ENCODE data around the gene AGL. TPM values are rescaled to one million over a fixed set of nuclear protein-coding genes. Genes with fewer than 3 reads are reported as not detected.
A peak's percentile ranks its signal among the peaks of the same experiment; 100 is the strongest.
"Not testable (repeated sequence)": the region's sequence is repeated elsewhere in the genome, so short reads cannot be mapped to it uniquely, and the experiment has no call there.

Gene AGL
- total RNA-seq, 1 donor from 2014 or later, result 23.4 TPM

DNA sequence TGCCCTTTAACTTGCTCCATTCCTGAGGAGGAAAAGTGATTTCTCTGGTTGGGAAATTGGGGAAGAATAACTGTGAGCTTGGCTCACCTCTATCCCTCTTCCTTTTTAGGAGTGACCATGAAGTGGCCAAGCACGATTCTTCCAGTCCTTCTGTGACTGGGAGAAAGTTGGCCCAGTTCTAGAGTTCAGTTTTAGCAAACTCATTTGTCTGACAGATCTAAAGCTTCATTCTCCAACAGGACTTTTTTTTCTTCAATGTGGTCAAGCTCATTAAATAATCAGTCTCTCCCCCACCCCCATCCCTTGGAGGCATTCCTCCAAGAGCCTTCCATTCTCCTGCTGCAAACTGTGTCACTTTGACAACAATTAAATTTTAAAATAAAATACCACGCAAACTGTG, 6.4 kb upstream of the AGL start:
- H3K9ac ChIP-seq, result no peak overlapping the region
- H3K4me1 ChIP-seq, result peaks cover 7% of the 10 kb centered on the region
- H3F3A ChIP-seq (ENCODE audit: low read depth), result no peaks in the 10 kb centered on the region
- TF ChIP-seq EZH2 (IDR thresholded peaks at IDR 0.05), result no peak
- Mint-ChIP-seq H3K27me3 (ENCODE audit: insufficient read depth, low read depth) (no peaks in the 10 kb centered on the region), H3K4me3 (no peak overlapping the region), H3K4me1 (peaks cover 6% of the 10 kb centered on the region), H3K36me3 (no peaks in the 10 kb centered on the region), H3K9me3 (peaks cover 10% of the 10 kb centered on the region), H3K27ac (no peak overlapping the region)
- no peaks in the 10 kb centered on the region for H4K20me1 ChIP-seq (ENCODE audit: low read depth)
- H3K79me2 ChIP-seq (ENCODE audit: low read depth), result no peaks in the 10 kb centered on the region
- no peaks in the 10 kb centered on the region for H3K36me3 ChIP-seq
- DNase-seq (ENCODE audit: low spot score), result no peak
- no peak overlapping the region for H2AFZ ChIP-seq (replicated peaks)
- no peak overlapping the region for H3K27ac ChIP-seq
- no peak overlapping the region for H3K4me2 ChIP-seq
- no peaks in the 10 kb centered on the region for H3K9me3 ChIP-seq (ENCODE audit: low read depth)
- H3K4me3 ChIP-seq, result no peak overlapping the region
- no peaks in the 10 kb centered on the region for H3K27me3 ChIP-seq

DNA sequence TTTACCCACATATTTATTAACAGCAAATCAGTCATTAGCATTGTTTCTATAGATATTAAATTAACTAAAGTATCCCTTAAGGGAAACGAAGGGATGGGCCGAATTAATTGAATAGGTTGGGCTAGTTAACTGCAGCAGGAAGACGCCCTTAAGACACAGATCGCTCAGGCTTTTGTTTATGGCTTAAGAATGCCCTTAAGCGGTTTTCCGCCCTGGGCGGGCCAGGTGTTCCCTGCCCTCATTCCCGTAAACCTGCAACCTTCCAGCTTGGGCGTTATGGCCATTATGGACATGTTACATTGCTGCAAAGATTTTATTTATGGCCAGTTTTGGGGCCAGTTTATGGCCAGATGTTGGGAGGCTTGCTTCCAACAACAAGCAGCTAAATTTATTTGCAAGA, 5.0 kb upstream of the AGL start:
- not testable (repeated sequence) for H3K9me3 ChIP-seq (ENCODE audit: low read depth); H3K36me3 Mint-ChIP-seq; H4K20me1 ChIP-seq (ENCODE audit: low read depth); H3K27ac ChIP-seq; H3K4me2 ChIP-seq; H2AFZ ChIP-seq (replicated peaks); H3K4me3 ChIP-seq; H3K27me3 Mint-ChIP-seq (ENCODE audit: insufficient read depth, low read depth); H3K36me3 ChIP-seq; H3K9ac ChIP-seq; H3K9me3 Mint-ChIP-seq; H3K27me3 ChIP-seq; H3K4me3 Mint-ChIP-seq; H3K79me2 ChIP-seq (ENCODE audit: low read depth); H3K4me1 ChIP-seq; H3K27ac Mint-ChIP-seq
- peaks cover 12% of the 10 kb centered on the region for H3F3A ChIP-seq (ENCODE audit: low read depth)
- peaks cover 10% of the 10 kb centered on the region for H3K4me1 Mint-ChIP-seq
- peak; percentile 41 for DNase-seq (ENCODE audit: low spot score)

DNA sequence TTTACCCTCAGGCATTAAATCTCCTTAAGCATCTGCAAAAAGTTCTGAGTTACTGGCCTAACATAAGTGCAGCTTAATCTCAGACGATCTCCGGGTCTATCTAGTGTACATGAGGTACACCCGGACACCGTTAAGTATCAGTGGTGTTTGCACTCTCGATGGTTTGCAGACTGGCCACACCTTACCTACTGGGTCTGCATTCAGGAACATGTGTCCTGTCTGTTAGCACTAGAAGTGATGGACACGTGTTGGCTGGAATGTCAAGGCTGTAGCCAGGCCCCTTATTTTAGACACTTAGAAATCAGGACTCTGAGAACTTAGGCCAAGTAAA, 783 bp upstream of the AGL start:
- Histone ChIP-seq H3F3A (ENCODE audit: low read depth) (peaks cover 19% of the 10 kb centered on the region), H4K20me1 (ENCODE audit: low read depth) (no peaks in the 10 kb centered on the region), H3K79me2 (ENCODE audit: low read depth) (peaks cover 11% of the 10 kb centered on the region), H3K27ac (no peak overlapping the region), H3K4me3 (peak overlapping the region; percentile 71), H3K27me3 (no peaks in the 10 kb centered on the region), H2AFZ (replicated peaks) (peak overlapping the region; percentile 92), H3K9me3 (ENCODE audit: low read depth) (no peaks in the 10 kb centered on the region), H3K4me2 (peak overlapping the region; percentile 87), H3K36me3 (no peaks in the 10 kb centered on the region), H3K9ac (no peak overlapping the region), H3K4me1 (peaks cover 11% of the 10 kb centered on the region)
- H3K27me3 Mint-ChIP-seq (ENCODE audit: insufficient read depth, low read depth), result peaks cover 3% of the 10 kb centered on the region
- H3K4me1 Mint-ChIP-seq, result peaks cover 21% of the 10 kb centered on the region
- TF ChIP-seq EZH2 (IDR thresholded peaks at IDR 0.05) (no peak), EZH2phosphoT487 (IDR thresholded peaks at IDR 0.05) (no peak)
- TF ChIP-seq, protein P1, sequence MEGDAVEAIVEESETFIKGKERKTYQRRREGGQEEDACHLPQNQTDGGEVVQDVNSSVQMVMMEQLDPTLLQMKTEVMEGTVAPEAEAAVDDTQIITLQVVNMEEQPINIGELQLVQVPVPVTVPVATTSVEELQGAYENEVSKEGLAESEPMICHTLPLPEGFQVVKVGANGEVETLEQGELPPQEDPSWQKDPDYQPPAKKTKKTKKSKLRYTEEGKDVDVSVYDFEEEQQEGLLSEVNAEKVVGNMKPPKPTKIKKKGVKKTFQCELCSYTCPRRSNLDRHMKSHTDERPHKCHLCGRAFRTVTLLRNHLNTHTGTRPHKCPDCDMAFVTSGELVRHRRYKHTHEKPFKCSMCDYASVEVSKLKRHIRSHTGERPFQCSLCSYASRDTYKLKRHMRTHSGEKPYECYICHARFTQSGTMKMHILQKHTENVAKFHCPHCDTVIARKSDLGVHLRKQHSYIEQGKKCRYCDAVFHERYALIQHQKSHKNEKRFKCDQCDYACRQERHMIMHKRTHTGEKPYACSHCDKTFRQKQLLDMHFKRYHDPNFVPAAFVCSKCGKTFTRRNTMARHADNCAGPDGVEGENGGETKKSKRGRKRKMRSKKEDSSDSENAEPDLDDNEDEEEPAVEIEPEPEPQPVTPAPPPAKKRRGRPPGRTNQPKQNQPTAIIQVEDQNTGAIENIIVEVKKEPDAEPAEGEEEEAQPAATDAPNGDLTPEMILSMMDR (IDR thresholded peaks at IDR 0.05), result no peak
- H3K27ac Mint-ChIP-seq, result peak overlapping the region; percentile 98
- H3K9me3 Mint-ChIP-seq, result no peaks in the 10 kb centered on the region
- DNase-seq (ENCODE audit: low spot score), result no peak
- H3K36me3 Mint-ChIP-seq, result peaks cover 2% of the 10 kb centered on the region
- peak overlapping the region; percentile 96 for H3K4me3 Mint-ChIP-seq

DNA sequence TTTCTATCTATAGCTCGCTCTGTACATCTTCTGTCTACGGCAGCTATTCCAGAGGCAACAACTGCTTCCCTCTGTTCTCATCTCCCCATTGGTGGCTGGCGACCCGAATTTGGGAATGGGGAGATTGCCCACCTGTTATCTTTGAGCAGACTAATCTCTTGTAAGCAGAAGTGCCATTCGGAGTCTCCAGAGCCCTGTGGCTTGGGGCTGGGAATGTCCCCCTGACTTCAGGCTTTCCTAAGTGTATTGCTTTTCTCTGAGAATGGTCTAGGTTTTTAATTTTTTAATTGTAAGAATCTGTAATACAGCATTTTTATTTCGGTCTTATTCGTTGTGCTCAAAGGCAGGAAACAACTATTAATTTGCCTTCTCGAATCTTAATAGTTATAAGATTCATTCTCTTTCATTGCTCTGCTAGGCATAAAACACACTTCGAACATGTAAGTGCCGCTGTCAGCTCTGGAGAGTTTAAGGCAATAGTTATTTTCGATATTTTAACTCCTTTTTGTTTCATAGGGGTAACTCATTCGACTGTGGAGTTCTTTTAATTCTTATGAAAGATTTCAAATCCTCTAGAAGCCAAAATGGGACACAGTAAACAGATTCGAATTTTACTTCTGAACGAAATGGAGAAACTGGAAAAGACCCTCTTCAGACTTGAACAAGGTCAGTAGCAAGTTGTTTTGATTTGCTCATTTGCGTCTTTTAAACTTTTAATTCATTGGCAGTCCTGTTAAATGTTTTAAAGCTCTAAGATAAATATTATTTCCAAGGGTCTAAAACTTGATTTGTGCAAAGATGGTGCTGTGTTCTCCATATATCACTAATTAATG, 514 bp downstream of the AGL start:
- no peak for DNase-seq (ENCODE audit: low spot score)
- peaks cover 4% of the 10 kb centered on the region for H3K36me3 Mint-ChIP-seq
- TF ChIP-seq, protein P1 (IDR thresholded peaks at IDR 0.05), result no peak
- TF ChIP-seq EZH2phosphoT487 (IDR thresholded peaks at IDR 0.05) (no peak), EZH2 (IDR thresholded peaks at IDR 0.05) (no peak)
- Histone ChIP-seq H3K4me2 (peak overlapping the region; percentile 87), H3K9me3 (ENCODE audit: low read depth) (no peaks in the 10 kb centered on the region), H3K4me1 (peaks cover 11% of the 10 kb centered on the region), H3K27me3 (no peaks in the 10 kb centered on the region), H3K79me2 (ENCODE audit: low read depth) (peaks cover 11% of the 10 kb centered on the region), H3K36me3 (no peaks in the 10 kb centered on the region), H2AFZ (replicated peaks) (peak overlapping the region; percentile 92), H3K4me3 (peak overlapping the region; percentile 71), H3K9ac (peak overlapping the region; percentile 38), H4K20me1 (ENCODE audit: low read depth) (no peaks in the 10 kb centered on the region), H3K27ac (no peak overlapping the region), H3F3A (ENCODE audit: low read depth) (peaks cover 19% of the 10 kb centered on the region)
- no peaks in the 10 kb centered on the region for H3K9me3 Mint-ChIP-seq
- peaks cover 21% of the 10 kb centered on the region for H3K4me1 Mint-ChIP-seq
- H3K27ac Mint-ChIP-seq, result peak overlapping the region; percentile 67
- H3K27me3 Mint-ChIP-seq (ENCODE audit: insufficient read depth, low read depth), result peaks cover 3% of the 10 kb centered on the region
- peak overlapping the region; percentile 96 for H3K4me3 Mint-ChIP-seq

Data from neural progenitor cell (in vitro differentiated cells).